A673 (cell line): ENCODE data around the gene TAAR1. TPM values are rescaled to one million over a fixed set of nuclear protein-coding genes. Genes with fewer than 3 reads are reported as not detected.

ENCODE experiments used
- BruUV-seq: library from RNA; stranded (reverse); fragments of 400-500 nt; replicated peaks from 2 replicates; lab custom pipeline; 2021; lab: Mats Ljungman, UMichigan
- CTCF ChIA-PET: fragments of 300-600 bp; sonication (Branson Sonifier 250); formaldehyde crosslinking; loops from one replicate; lab custom pipeline; 2022; ENCODE audit warnings: antibody characterized with exemption; lab: Charles Lee
- POLR2A ChIA-PET: fragments of 300-600 bp; sonication (Branson Sonifier 250); formaldehyde crosslinking; loops from one replicate; lab custom pipeline; 2022; ENCODE audit warnings: antibody characterized with exemption; ENCODE audit not compliant: low non-redundant PET; lab: Charles Lee
- DNase-seq: peaks from one replicate; pipeline ENCODE4 v3.0.0-alpha.2; 2015; ENCODE audit warnings: low spot score
- H3K27ac ChIP-seq: fragments of 200-600 bp; sonication (generic); 2 replicates; pipeline ENCODE4 v1.5.1; 2016; ENCODE audit warnings: mixed run types, low read depth, mild to moderate bottlenecking, mixed read lengths, antibody characterized with exemption, low read length; ENCODE audit not compliant: poor library complexity, severe bottlenecking
- H3K27me3 ChIP-seq: fragments of 200-600 bp; sonication (generic); replicated peaks from 2 replicates; pipeline ENCODE4 v1.6.1; 2017; ENCODE audit warnings: mixed run types, low read depth, mild to moderate bottlenecking, mixed read lengths, antibody characterized with exemption, low read length; ENCODE audit not compliant: insufficient read depth, poor library complexity
- H3K36me3 ChIP-seq: fragments of 200-600 bp; sonication (generic); 2 replicates; pipeline ENCODE4 v1.6.1; 2016; ENCODE audit warnings: mixed run types, mild to moderate bottlenecking, mixed read lengths, antibody characterized with exemption, low read length; ENCODE audit not compliant: insufficient read depth, poor library complexity, severe bottlenecking
- H3K4me1 ChIP-seq: fragments of 200-600 bp; sonication (generic); 2 replicates; pipeline ENCODE4 v1.6.1; 2017; ENCODE audit warnings: mixed run types, mild to moderate bottlenecking, mixed read lengths, antibody characterized with exemption, low read length; ENCODE audit not compliant: insufficient read depth, poor library complexity, severe bottlenecking
- H3K4me3 ChIP-seq: fragments of 200-600 bp; sonication (generic); 2 replicates; pipeline ENCODE4 v1.5.1; 2016; ENCODE audit warnings: low read depth, mixed run types, mild to moderate bottlenecking, mixed read lengths, low read length; ENCODE audit not compliant: poor library complexity, severe bottlenecking
- H3K9me3 ChIP-seq: fragments of 200-600 bp; sonication (generic); 2 replicates; pipeline ENCODE4 v1.6.1; 2016; ENCODE audit warnings: mixed run types, low read depth, mild to moderate bottlenecking, mixed read lengths, antibody characterized with exemption, low read length; ENCODE audit not compliant: poor library complexity, severe bottlenecking
- CTCF ChIP-seq: fragments of 300-800, 200-600 bp; sonication (generic); conservative IDR thresholded peaks from 2 replicates; pipeline ENCODE4 v1.5.1; 2017; ENCODE audit warnings: low read depth, mild to moderate bottlenecking, antibody characterized with exemption, low read length, moderate library complexity, mixed read lengths
- EZH2 ChIP-seq: fragments of 200-600 bp; sonication (generic); IDR thresholded peaks from 2 replicates; pipeline ENCODE4 v1.6.1; 2017; ENCODE audit warnings: borderline replicate concordance, low read depth, mild to moderate bottlenecking, mixed read lengths, antibody characterized with exemption, low read length; ENCODE audit not compliant: poor library complexity, severe bottlenecking
- intact Hi-C: fragments of 100-400 bp; cut with micrococcal nuclease; formaldehyde crosslinking; loops from one replicate; pipeline ENCODE4 v1.10.0; 2022; ENCODE audit not compliant: unreplicated experiment
- total RNA-seq: library from RNA; stranded (reverse); gene quantifications from 2 replicates; pipeline ENCODE4 v1.2.3, GENCODE V29; 2021

TAAR1 gene
- total RNA-seq, 1 experiment from 2014 or later: not detected

- ChIA-PET POLR2A (interaction anchor here (0.8 kb wide), 1 partner anchor 115 kb away, joined by 3 read pairs; no protein-coding TSS in a partner anchor), CTCF (no interaction called here)
- BruUV-seq: no TSS peak
- no peaks in the 10 kb centered on the region for H3K4me1 ChIP-seq
- H3K27ac ChIP-seq: no peak overlapping the region
- H3K4me3 ChIP-seq: no peak overlapping the region
- H3K36me3 ChIP-seq: no peaks in the 10 kb centered on the region
- peaks cover 40% of the 10 kb centered on the region for H3K27me3 ChIP-seq
- intact Hi-C loops: no loop called here
- TF ChIP-seq CTCF (no peak), EZH2 (no peak)
- H3K9me3 ChIP-seq: no peaks in the 10 kb centered on the region
- no peak for DNase-seq
These were observed 31.7 kb upstream of the TAAR1 start for GRCh38 chr6:132690678-132691077.

DNA sequence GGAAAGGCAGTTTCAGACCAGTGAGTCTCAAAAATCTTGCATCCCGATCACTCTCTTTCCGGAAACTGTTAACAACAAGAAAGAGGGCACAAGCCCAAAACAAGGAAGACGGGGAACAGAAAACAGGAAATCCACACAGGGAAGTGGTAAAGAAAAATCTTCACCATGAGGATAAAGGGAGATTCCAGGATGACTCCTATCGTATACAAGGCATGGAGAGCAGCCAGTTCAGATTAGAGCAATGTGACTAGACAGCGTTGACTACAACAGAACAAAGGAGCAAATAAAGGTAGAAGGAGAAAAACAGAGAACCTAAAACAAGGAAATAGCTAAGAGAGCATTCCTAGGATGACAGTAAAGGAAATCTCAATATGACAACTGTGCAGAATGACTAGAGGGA is 28.3 kb upstream of the TAAR1 start:
- no peak overlapping the region for H3K4me3 ChIP-seq
- CTCF ChIA-PET: no interaction called here

DNA sequence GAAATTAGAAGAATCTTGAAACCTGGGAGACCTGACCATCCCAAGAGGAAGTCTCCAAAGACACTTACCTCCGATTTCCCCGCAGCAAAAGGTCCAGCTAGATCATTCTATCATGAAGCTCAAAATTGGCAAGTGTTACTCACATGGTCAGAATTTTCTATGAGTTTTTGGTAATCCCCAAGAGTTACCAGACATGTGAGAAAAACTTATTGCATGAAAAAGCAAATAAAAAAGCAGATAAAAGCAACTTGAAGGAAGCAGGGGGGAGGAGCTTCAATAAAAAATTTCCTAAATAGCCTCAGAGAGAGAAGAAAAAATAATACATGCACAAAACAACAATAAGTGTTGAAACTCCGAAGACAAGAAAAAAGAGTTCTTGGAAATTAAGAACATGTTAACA is 27.5 kb upstream of the TAAR1 start:
- H3K4me3 ChIP-seq: no peak overlapping the region
- H3K27ac ChIP-seq: no peak overlapping the region
- ChIA-PET POLR2A (no interaction called here), CTCF (no interaction called here)
- intact Hi-C loops: no loop called here
- H3K27me3 ChIP-seq: peaks cover 40% of the 10 kb centered on the region
- TF ChIP-seq EZH2 (no peak), CTCF (no peak)
- no peak for DNase-seq
- no TSS peak for BruUV-seq
- no peaks in the 10 kb centered on the region for H3K36me3 ChIP-seq
- H3K4me1 ChIP-seq: no peaks in the 10 kb centered on the region
- no peaks in the 10 kb centered on the region for H3K9me3 ChIP-seq

More for the DNA sequence above, 28.3 kb upstream of the TAAR1 start:
- intact Hi-C loops: no loop called here
- no peaks in the 10 kb centered on the region for H3K9me3 ChIP-seq
- H3K27ac ChIP-seq: no peak overlapping the region
- TF ChIP-seq EZH2: no peak
- no peak for TF ChIP-seq CTCF
- peaks cover 40% of the 10 kb centered on the region for H3K27me3 ChIP-seq
- POLR2A ChIA-PET: no interaction called here
- no TSS peak for BruUV-seq
- no peaks in the 10 kb centered on the region for H3K4me1 ChIP-seq
- DNase-seq: no peak
- H3K36me3 ChIP-seq: no peaks in the 10 kb centered on the region
